Heart right ventricle (tissue), 16 donors: ENCODE results near the gene PDE6D. TPM values are rescaled to one million over a fixed set of nuclear protein-coding genes. Genes with fewer than 3 reads are reported as not detected.

ENCODE experiments used
- ATAC-seq, 8 donors: fragments of 200-7000 bp; cut with Tn5 transposase; one replicate each; pipeline ENCODE4 v1.9.1; 2020; ENCODE audit warnings: mild to moderate bottlenecking in 8 of 8, moderate library complexity in 8 of 8, moderate number of reproducible peaks in 1 of 8
- DNase-seq, 2 donors: peaks; one replicate each; pipeline ENCODE4 v3.0.0-alpha.2; 2020
- H3K27ac ChIP-seq, 10 donors: fragments of 200-600 bp; sonication (generic) in 2 of 10; one replicate each; pipeline versions ENCODE4 v1.5.0 to v1.8.0; 2020 to 2022; ENCODE audit warnings: mild to moderate bottlenecking in 3 of 10
- H3K27me3 ChIP-seq, 7 donors: fragments of 200-600 bp; one replicate each; pipeline ENCODE4 v1.8.0; 2021 to 2022; ENCODE audit warnings: mild to moderate bottlenecking in 2 of 7
- H3K36me3 ChIP-seq, 9 donors: fragments of 200-600 bp; sonication (generic) in 1 of 9; one replicate each; pipeline versions ENCODE4 v1.5.0 to v1.8.0; 2020 to 2022; ENCODE audit warnings: mild to moderate bottlenecking in 2 of 9
- H3K4me1 ChIP-seq, 9 donors: fragments of 200-600 bp; sonication (generic) in 1 of 9; one replicate each; pipeline versions ENCODE4 v1.5.0 to v1.8.0; 2020 to 2022; ENCODE audit warnings: mild to moderate bottlenecking in 4 of 9
- H3K4me3 ChIP-seq, 10 donors: fragments of 200-600 bp; sonication (generic) in 2 of 10; one replicate each; pipeline versions ENCODE4 v1.5.0 to v1.8.0; 2020 to 2022; ENCODE audit warnings: mild to moderate bottlenecking in 7 of 10, moderate library complexity in 2 of 10
- H3K9me3 ChIP-seq, 11 donors: fragments of 200-600 bp in 10 of 11; sonication (generic) in 2 of 11; one replicate each; pipeline versions ENCODE4 v1.5.0 to v1.8.0; 2013 to 2022; ENCODE audit warnings: mild to moderate bottlenecking in 2 of 11, control low read depth in 1 of 11, moderate library complexity in 1 of 11
- CTCF ChIP-seq, 9 donors: fragments of 200-600 bp; sonication (generic) in 2 of 9; IDR thresholded peaks; one replicate each; pipeline versions ENCODE4 v1.5.0 to v1.8.0; 2021 to 2022; ENCODE audit warnings: antibody characterized with exemption in 9 of 9, mild to moderate bottlenecking in 5 of 9, moderate library complexity in 1 of 9
- WGBS, 2 donors: extraction: QIAGEN DNeasy Blood & Tissue Kit; methylation state at CpG; one replicate each; pipeline ENCODE4 v1.1.7; 2013; ENCODE audit warnings: inconsistent platforms in 1 of 2; 5-methylcytosine and 5-hydroxymethylcytosine counted together
- intact Hi-C, 10 donors: fragments of 100-400 bp; cut with DNase I; formaldehyde crosslinking; loops; one replicate each; pipeline versions ENCODE4 v1.11.1 to v1.14.2; 2022
- polyA plus RNA-seq, 2 donors: library from polyadenylated mRNA; stranded (reverse); fragments of 200-250 nt; gene quantifications; one replicate each; pipeline ENCODE4 v1.2.3, GENCODE V29; 2013
- total RNA-seq, 10 donors: library from RNA; stranded (reverse); fragmentation: NEBNext Ultra II Directional in 3 of 10; extraction: Animal tissue kit (Norgen Biotek cat#: 25700) in 3 of 10; gene quantifications; one replicate each; pipeline versions ENCODE4 v1.2.1 to v1.2.4, GENCODE V29; 2021 to 2023
- donor health status: Arrhythmogenic right ventricular cardiomyopathy.
- donor health status: ischemic (EF 13 %, LVEDD 7.1; RV severe dilation, severe dysfunction).
- donor health status: healthy with polysubstance abuse.
- donor health status: DM: no; HTN: yes; CAD: no.
- donor health status: DM: no; HTN: no; CAD: no.
- donor health status: ischemic (EF 25% LVEDD 6.9; RV normal size, moderate dysfunction).
- donor health status: ischemic (EF 25% LVEDD 5.7; RV mildly dilated, moderate dysfunction).
- donor health status: healthy.
- donor health status: DM: yes; HTN: yes; CAD: no.
- donor health status: Ischemic cardiomyopathy.
- donor health status: ischemic (EF 35%, LVEDD 5.7; RV mildly dilated, moderate dysfunction).
- donor health status: nonischemic (EF 11% LVEDD 7.7; RV severe dilation, severe dysfunction).
- donor health status: DM: yes; HTN: yes; CAD: no.
- donor health status: PGD.
- donor health status: ischemic (EF 29% LVEDD 5.4; RV normal size, mild dysfunction).
- donor health status: nonischemic (EF 23%, LVEDD 6.1; RV moderate dilation, normal function).

Gene PDE6D
- total and polyA plus RNA-seq, 12 donors = 11.4 to 31.2 (median 18.4) TPM

GRCh38 chr2:231709636-231709980, 71.5 kb downstream of the PDE6D start:
- 0 to 1% methylated on average over 25 to 33 of the region's 33 CpGs for WGBS, 2 donors
- ATAC-seq = no peak
- Histone ChIP-seq H3K27ac (peak overlapping the region; percentile 98 to 100 (median 99)), H3K36me3 (peaks cover 0 to 33% (median 13%) of the 10 kb centered on the region in 9 donors), H3K9me3 (no peaks in the 10 kb centered on the region), H3K27me3 (no peaks in the 10 kb centered on the region), H3K4me1 (peaks cover 18 to 62% (median 50%) of the 10 kb centered on the region in 9 donors), H3K4me3 (peak overlapping the region; percentile 72 to 100 (median 90))
- DNase-seq = peak; percentile 49 to 59
- TF ChIP-seq CTCF (IDR thresholded peaks at IDR 0.05) = no peak
- intact Hi-C loops = loop anchor here in 1 of 10 donors (2.0 kb wide), 1 partner anchor 67 kb away; no protein-coding TSS in a partner anchor

- peaks cover 18 to 57% (median 46%) of the 10 kb centered on the region in 9 donors for H3K4me1 ChIP-seq
- peak in 4 of 9 donors; percentile 28 to 41 (median 34) for TF ChIP-seq CTCF (IDR thresholded peaks at IDR 0.05)
- no peaks in the 10 kb centered on the region for H3K9me3 ChIP-seq
- no peaks in the 10 kb centered on the region for H3K27me3 ChIP-seq
- peak overlapping the region; percentile 98 to 100 (median 99) for H3K27ac ChIP-seq
- peaks cover 0 to 28% (median 13%) of the 10 kb centered on the region in 9 donors for H3K36me3 ChIP-seq
- ATAC-seq (peak in 1 of 8 donors; percentile 3), DNase-seq (peak; percentile 44 to 61)
- H3K4me3 ChIP-seq = peak overlapping the region; percentile 72 to 100 (median 90)
- 0% methylated on average over 92 to 118 of the region's 118 CpGs for WGBS, 2 donors
- intact Hi-C loops = loop anchor here in 2 of 10 donors (1.0 to 2.0 kb wide), 2 partner anchors 43 to 66 kb away; no protein-coding TSS in a partner anchor
Observed at GRCh38 chr2:231708773-231709635, 72.1 kb downstream of the PDE6D start.

GRCh38 chr2:231707927-231708772, 72.9 kb downstream of the PDE6D start, which contains the start of gene PTMA:
PTMA (plus strand) TSS chr2:231708525; CDS start chr2:231708707, 182 bp downstream.
- ATAC-seq = peak; percentile 75 to 88 (median 80)
- Histone ChIP-seq H3K9me3 (no peaks in the 10 kb centered on the region), H3K27me3 (no peaks in the 10 kb centered on the region), H3K4me3 (peak within 1 kb of the TSS; percentile 72 to 100 (median 90)), H3K27ac (peak within 1 kb of the TSS; percentile 98 to 100 (median 99)), H3K4me1 (peaks cover 14 to 49% (median 38%) of the 10 kb centered on the region in 9 donors), H3K36me3 (peaks cover 0 to 21% (median 13%) of the 10 kb centered on the region in 9 donors)
- peak in 1 of 9 donors; percentile 2 for TF ChIP-seq CTCF (IDR thresholded peaks at IDR 0.05)
- WGBS, 2 donors = 0 to 1% methylated on average over 80 to 91 of the region's 97 CpGs
- peak; percentile 99 to 100 for DNase-seq
- intact Hi-C loops = loop anchor here in 7 of 10 donors (1.0 to 2.0 kb wide), 5 partner anchors 27 to 95 kb away; no protein-coding TSS in a partner anchor

GRCh38 chr2:231707625-231707926, 73.5 kb downstream of the PDE6D start:
- Histone ChIP-seq H3K27ac (peak overlapping the region; percentile 98 to 100 (median 99)), H3K9me3 (no peaks in the 10 kb centered on the region), H3K4me1 (peaks cover 14 to 46% (median 36%) of the 10 kb centered on the region in 9 donors), H3K36me3 (peaks cover 0 to 15% (median 9%) of the 10 kb centered on the region in 9 donors), H3K4me3 (peak overlapping the region in 9 of 10 donors; percentile 49 to 100 (median 79)), H3K27me3 (no peaks in the 10 kb centered on the region)
- TF ChIP-seq CTCF (IDR thresholded peaks at IDR 0.05) = no peak
- peak in 5 of 8 donors; percentile 0 to 3 (median 0) for ATAC-seq
- 7 to 10% methylated on average over 30 of the region's 30 CpGs for WGBS, 2 donors
- peak in 1 of 2 donors; percentile 72 for DNase-seq
- intact Hi-C loops = loop anchor here in 7 of 10 donors (1.0 to 2.0 kb wide), 4 partner anchors 27 to 95 kb away; no protein-coding TSS in a partner anchor
